SJCRH30 (cell line): ENCODE results near the gene ZC3HAV1L. TPM values are rescaled to one million over a fixed set of nuclear protein-coding genes. Genes with fewer than 3 reads are reported as not detected.
"Not testable (repeated sequence)": the region's sequence is repeated elsewhere in the genome, so short reads cannot be mapped to it uniquely, and the experiment has no call there.

ENCODE experiments used
- DNase-seq, 2 experiments: peaks; one replicate each; pipeline ENCODE4 v3.0.0-alpha.2; 2015 to 2020
- H3K27ac ChIP-seq: fragments of 250-450 bp; sonication (Bioruptor Pico); 2 replicates; pipeline ENCODE4 v1.5.1; 2020; ENCODE audit warnings: mild to moderate bottlenecking, moderate library complexity
- H3K27me3 ChIP-seq: fragments of 250-450 bp; sonication (Bioruptor Pico); 2 replicates; pipeline ENCODE4 v1.5.1; 2020; ENCODE audit warnings: mild to moderate bottlenecking, moderate library complexity
- H3K36me3 ChIP-seq: fragments of 250-450 bp; sonication (Bioruptor Pico); 2 replicates; pipeline ENCODE4 v1.5.1; 2020; ENCODE audit warnings: mild to moderate bottlenecking, moderate library complexity
- H3K4me1 ChIP-seq: fragments of 250-450 bp; sonication (Bioruptor Pico); 2 replicates; pipeline ENCODE4 v1.5.1; 2020; ENCODE audit warnings: mild to moderate bottlenecking, moderate library complexity
- H3K4me3 ChIP-seq: fragments of 250-450 bp; sonication (Bioruptor Pico); 2 replicates; pipeline ENCODE4 v1.5.1; 2020; ENCODE audit warnings: mild to moderate bottlenecking, moderate library complexity
- H3K9me3 ChIP-seq: fragments of 250-450 bp; sonication (Bioruptor Pico); replicated peaks from 2 replicates; pipeline ENCODE4 v1.5.1; 2020; ENCODE audit warnings: mild to moderate bottlenecking, moderate library complexity
- total RNA-seq: library from RNA; depleted of rRNA; stranded (reverse); fragments of >200 nt; shearing (Covaris generic); gene quantifications from 2 replicates; pipeline ENCODE4 v1.2.3, GENCODE V29; 2014

ZC3HAV1L gene
- total RNA-seq, 1 experiment from 2014 or later = 57.1 TPM

DNA sequence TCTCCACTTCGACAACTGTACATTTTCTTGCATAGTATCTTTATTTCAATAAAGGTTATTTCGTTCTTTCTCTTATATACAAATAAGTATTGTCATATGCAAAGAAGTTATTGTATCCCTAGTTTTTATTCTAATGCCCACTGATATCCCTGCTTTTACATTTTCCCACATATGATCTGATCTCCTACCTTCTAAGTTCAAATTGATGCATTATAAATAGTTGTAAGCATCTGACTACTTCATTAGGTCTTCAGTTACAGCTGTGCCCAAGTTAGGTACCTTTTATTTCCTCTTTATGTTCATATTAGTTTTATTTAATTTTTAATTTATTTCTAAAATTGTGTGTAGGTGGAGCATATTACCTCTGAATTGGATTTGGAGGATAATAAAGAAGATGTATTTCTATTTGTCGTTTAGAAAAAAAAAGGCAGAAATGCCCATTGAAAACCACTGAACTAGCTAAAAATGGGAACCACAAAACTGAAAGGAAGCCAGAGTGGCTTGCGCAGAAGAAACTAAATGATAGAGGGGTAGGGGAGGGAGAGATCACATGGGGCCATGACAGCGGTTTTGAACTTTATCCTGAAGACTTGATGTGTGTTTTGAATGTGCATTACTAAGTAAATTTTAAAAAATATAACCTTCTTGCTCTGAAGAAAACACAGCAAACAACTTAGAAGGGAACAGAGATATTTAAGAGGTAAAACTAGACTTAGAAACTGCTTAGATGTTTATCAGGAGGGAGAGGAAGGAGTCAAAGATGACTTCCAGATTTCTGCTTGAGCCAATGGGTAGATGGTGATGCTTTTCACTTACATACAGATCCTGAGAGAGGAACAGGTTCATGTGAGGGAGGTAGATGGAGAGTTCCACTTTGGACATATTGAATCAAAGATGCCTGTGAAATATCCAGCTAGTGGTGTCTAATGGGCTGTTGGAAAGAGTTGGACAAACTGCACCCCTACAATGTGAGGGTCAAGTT is 9.3 kb upstream of the ZC3HAV1L start:
- no peaks in the 10 kb centered on the region for H3K4me1 ChIP-seq
- no peaks in the 10 kb centered on the region; the same call in 1 of the 2 replicates for H3K27me3 ChIP-seq
- DNase-seq = no peak
- no peak overlapping the region for H3K4me3 ChIP-seq
- H3K36me3 ChIP-seq = no peaks in the 10 kb centered on the region; the same call in 1 of the 2 replicates
- no peaks in the 10 kb centered on the region for H3K9me3 ChIP-seq
- H3K27ac ChIP-seq = no peak overlapping the region

DNA sequence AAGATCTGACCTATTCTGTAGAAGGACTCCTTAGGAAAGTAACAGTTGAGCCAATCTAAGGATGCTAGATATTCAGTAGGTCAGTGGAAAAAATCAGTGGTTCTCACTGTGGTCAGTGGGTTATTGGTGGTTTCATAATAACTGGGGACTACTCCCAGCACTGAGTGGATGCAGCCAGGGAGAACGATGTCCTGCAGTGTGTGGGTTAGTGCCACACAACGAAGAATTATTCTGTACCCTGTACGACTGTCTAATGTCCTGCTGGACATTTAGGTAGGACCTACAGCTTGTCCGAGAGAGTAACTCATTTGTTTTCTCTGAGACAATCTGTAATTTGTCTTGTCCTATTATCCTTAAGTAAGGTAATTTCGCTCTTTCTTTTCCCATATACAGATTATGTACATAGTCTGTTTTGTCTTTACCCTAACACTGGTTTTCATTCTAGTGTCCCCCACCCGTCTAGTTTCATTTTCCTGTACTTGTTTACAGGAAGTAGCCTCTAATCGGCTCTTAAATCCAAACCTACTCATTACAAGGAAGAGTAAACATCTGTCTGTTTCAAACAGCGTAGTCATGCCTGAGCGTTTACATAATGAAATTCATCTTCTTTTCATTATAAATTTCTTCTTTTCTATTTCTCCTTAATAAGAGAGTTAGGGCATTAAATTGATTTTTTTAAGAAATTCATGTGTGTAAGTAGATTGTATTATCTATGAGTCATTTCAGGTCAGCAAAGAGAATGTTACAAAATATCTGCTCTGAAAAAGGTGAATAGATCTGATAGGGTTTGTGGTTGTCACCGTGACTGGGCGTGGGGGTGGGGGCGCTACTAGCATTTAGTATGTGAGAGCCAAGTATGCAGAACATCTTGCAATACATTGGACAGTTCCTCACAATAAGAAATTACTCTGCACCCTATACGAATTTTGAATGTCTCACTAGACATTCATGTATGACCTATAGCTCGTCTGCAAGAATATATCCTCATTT is 8.3 kb upstream of the ZC3HAV1L start:
- no peak for DNase-seq
- no peaks in the 10 kb centered on the region; the same call in 1 of the 2 replicates for H3K36me3 ChIP-seq

GRCh38 chr7:139041378-139042085 is 5.7 kb upstream of the ZC3HAV1L start:
- no peak for DNase-seq
- H3K4me1 ChIP-seq = no peaks in the 10 kb centered on the region
- no peaks in the 10 kb centered on the region for H3K36me3 ChIP-seq
- H3K9me3 ChIP-seq = no peaks in the 10 kb centered on the region
- no peaks in the 10 kb centered on the region for H3K27me3 ChIP-seq
- no peak overlapping the region for H3K27ac ChIP-seq
- H3K4me3 ChIP-seq = no peak overlapping the region

More for the DNA sequence above, 8.3 kb upstream of the ZC3HAV1L start:
- H3K4me1 ChIP-seq = no peaks in the 10 kb centered on the region
- no peak overlapping the region for H3K4me3 ChIP-seq
- H3K9me3 ChIP-seq = no peaks in the 10 kb centered on the region
- no peaks in the 10 kb centered on the region for H3K27me3 ChIP-seq
- no peak overlapping the region for H3K27ac ChIP-seq

DNA sequence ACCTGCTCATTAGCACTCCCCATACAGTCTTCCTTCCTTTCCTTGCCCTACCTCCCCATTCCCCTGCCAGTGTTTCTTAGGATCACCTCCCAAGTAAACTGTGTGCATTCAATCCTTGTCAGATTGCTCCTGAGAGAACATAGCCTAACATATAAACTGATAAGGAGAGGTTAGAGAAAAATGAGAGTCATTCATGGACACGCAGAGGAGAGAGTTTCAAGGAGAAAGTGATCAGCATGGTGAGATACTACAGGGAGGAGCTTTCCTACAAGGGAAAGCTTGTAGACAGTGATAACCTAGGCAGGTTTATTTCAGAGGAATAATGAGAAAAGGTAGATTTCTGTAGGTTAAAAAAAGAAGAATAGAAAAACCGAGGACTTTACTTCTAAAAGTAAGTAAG is 2.8 kb upstream of the ZC3HAV1L start:
- peaks cover 8% of the 10 kb centered on the region for H3K36me3 ChIP-seq
- H3K9me3 ChIP-seq = no peaks in the 10 kb centered on the region
- H3K27me3 ChIP-seq = no peaks in the 10 kb centered on the region
- peaks cover 6% of the 10 kb centered on the region; the same call in 1 of the 2 replicates for H3K4me1 ChIP-seq
- no peak for DNase-seq
- H3K4me3 ChIP-seq = no peak overlapping the region
- no peak overlapping the region for H3K27ac ChIP-seq

- DNase-seq = no peak
- H3K9me3 ChIP-seq = no peaks in the 10 kb centered on the region
- peaks cover 6% of the 10 kb centered on the region; the same call in 1 of the 2 replicates for H3K4me1 ChIP-seq
- peaks cover 26% of the 10 kb centered on the region for H3K36me3 ChIP-seq
- H3K27me3 ChIP-seq = no peaks in the 10 kb centered on the region
- H3K4me3 ChIP-seq = no peak overlapping the region
- no peak overlapping the region for H3K27ac ChIP-seq
Observed at GRCh38 chr7:139036901-139037300, 1.1 kb upstream of the ZC3HAV1L start.

DNA sequence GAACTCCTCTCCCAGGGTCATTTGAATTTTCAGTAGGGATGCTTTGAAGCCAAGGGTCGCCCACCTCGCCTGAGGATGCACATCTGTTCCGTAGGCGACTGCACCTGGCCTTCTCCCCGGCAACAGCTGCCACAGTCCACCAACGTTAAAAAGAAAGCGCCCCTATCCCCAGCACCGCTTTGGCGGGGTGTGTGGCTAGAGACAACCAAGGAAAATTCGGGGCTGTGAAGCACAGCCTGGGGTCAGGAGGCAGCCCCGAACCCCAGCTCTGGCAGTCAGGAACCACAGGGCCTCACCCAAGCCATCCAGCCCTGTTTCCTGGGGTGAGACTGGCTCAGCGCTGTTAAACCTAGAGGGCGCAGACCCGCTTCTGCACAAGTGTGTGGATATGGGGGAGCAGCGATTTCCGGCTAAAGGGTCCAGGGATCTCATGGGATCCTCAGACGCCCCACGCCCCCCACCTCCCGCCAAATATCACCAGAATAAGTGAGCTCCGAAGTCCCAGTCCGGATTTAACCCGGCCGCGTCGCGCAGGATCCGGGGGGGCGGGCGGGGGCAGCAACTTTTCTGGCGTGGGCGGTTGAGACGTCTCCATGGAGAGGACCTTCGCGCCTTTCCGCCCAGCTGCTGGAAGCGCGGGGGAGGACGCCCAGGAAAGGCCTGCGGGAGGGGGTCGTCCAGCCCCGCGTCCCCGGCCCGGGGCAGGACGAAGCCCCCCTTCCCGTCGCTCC is 822 bp downstream of the ZC3HAV1L start:
- Histone ChIP-seq H3K9me3 (no peaks in the 10 kb centered on the region), H3K4me3 (peak overlapping the region; percentile 94), H3K4me1 (peaks cover 6% of the 10 kb centered on the region; the same call in 1 of the 2 replicates), H3K27ac (peak overlapping the region; percentile 91), H3K27me3 (no peaks in the 10 kb centered on the region), H3K36me3 (peaks cover 44% of the 10 kb centered on the region)
- DNase-seq = peak; percentile 61 to 70

GRCh38 chr7:139034336-139034735 is 1.5 kb downstream of the ZC3HAV1L start:
- H3K4me1 ChIP-seq = peaks cover 6% of the 10 kb centered on the region; the same call in 1 of the 2 replicates
- H3K4me3 ChIP-seq = peak overlapping the region; percentile 94
- no peaks in the 10 kb centered on the region for H3K27me3 ChIP-seq
- peak overlapping the region; percentile 91 for H3K27ac ChIP-seq
- no peaks in the 10 kb centered on the region for H3K9me3 ChIP-seq
- DNase-seq = no peak
- peaks cover 51% of the 10 kb centered on the region for H3K36me3 ChIP-seq

GRCh38 chr7:139033346-139034114 is 2.3 kb downstream of the ZC3HAV1L start:
- H3K27me3 ChIP-seq = no peaks in the 10 kb centered on the region
- H3K36me3 ChIP-seq = peaks cover 58% of the 10 kb centered on the region
- DNase-seq = no peak
- H3K4me1 ChIP-seq = peaks cover 6% of the 10 kb centered on the region; the same call in 1 of the 2 replicates
- no peaks in the 10 kb centered on the region for H3K9me3 ChIP-seq
- H3K27ac ChIP-seq = no peak overlapping the region
- H3K4me3 ChIP-seq = no peak overlapping the region

DNA sequence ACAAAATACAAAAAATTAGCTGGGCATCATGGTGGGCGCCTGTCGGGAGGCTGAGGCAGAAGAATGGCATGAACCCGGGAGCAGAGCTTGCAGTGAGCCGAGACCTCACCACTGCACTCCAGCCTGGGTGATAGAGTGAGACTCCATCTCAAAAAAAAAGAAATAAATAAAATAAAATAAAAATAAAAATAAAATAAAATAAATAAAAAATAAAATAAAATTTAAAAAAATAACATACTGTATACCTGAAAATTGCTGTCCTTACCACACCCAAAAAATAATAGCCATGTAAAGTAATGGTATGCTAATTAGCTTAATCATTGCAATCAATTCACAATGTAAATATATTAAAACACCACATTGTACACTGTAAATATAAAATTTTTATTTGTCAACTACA is 3.4 kb downstream of the ZC3HAV1L start:
- peaks cover 66% of the 10 kb centered on the region for H3K36me3 ChIP-seq
- H3K4me1 ChIP-seq = peaks cover 6% of the 10 kb centered on the region; the same call in 1 of the 2 replicates
- no peak overlapping the region for H3K27ac ChIP-seq
- no peak for DNase-seq
- no peaks in the 10 kb centered on the region for H3K9me3 ChIP-seq
- no peaks in the 10 kb centered on the region for H3K27me3 ChIP-seq
- no peak overlapping the region for H3K4me3 ChIP-seq

- no peaks in the 10 kb centered on the region for H3K9me3 ChIP-seq
- 0 out of 2 replicates have a peak, but pooled peaks cover 3% of the 10 kb centered on the region for H3K4me1 ChIP-seq
- no peak for DNase-seq
- H3K4me3 ChIP-seq = no peak overlapping the region
- no peaks in the 10 kb centered on the region for H3K27me3 ChIP-seq
- H3K27ac ChIP-seq = no peak overlapping the region
- H3K36me3 ChIP-seq = peaks cover 94% of the 10 kb centered on the region
Observed at GRCh38 chr7:139029353-139029752, 6.5 kb downstream of the ZC3HAV1L start.

- Histone ChIP-seq H3K4me3 (no peak overlapping the region), H3K27ac (no peak overlapping the region), H3K36me3 (peaks cover 91% of the 10 kb centered on the region), H3K9me3 (no peaks in the 10 kb centered on the region), H3K4me1 (no peaks in the 10 kb centered on the region), H3K27me3 (no peaks in the 10 kb centered on the region)
- no peak for DNase-seq
Observed at GRCh38 chr7:139026551-139026950, 9.3 kb downstream of the ZC3HAV1L start.

GRCh38 chr7:139025861-139026260 is 10.0 kb downstream of the ZC3HAV1L start:
- not testable (repeated sequence) for H3K4me3 ChIP-seq, H3K9me3 ChIP-seq, H3K27me3 ChIP-seq, H3K27ac ChIP-seq, H3K4me1 ChIP-seq, DNase-seq
- H3K36me3 ChIP-seq = peaks cover 91% of the 10 kb centered on the region

DNA sequence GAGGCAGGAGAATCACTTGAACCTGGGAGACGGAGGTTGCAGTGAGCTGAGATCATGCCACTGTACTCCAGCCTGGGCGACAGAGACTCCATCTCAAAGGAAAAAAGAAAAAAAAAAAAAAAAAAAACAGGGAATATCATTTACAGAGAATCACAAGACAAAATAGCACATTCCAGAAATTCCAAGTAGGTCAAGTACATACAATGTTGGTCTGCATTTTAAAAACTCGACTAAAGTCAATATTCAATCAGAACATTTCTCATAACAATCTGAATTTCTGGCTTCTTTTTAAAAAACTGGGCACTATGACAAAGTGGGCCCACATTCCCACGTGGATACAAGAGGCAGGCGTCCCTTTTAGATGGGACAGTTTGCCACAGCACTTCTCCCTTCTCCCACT is 12.8 kb downstream of the ZC3HAV1L start:
- no peak overlapping the region for H3K4me3 ChIP-seq
- H3K36me3 ChIP-seq = peaks cover 74% of the 10 kb centered on the region
- H3K27ac ChIP-seq = no peak overlapping the region
- no peaks in the 10 kb centered on the region for H3K27me3 ChIP-seq
- DNase-seq = no peak
- H3K9me3 ChIP-seq = no peaks in the 10 kb centered on the region
- H3K4me1 ChIP-seq = no peaks in the 10 kb centered on the region
